Measurements from ENCODE around the gene MZT2A.
A peak's percentile ranks its signal among the peaks of the same experiment; 100 is the strongest.
"Not testable (repeated sequence)": the region's sequence is repeated elsewhere in the genome, so short reads cannot be mapped to it uniquely, and the experiment has no call there.

Gene MZT2A

GRCh38 chr2:131521961-131522781 is 30.0 kb upstream of the MZT2A start:
- Histone ChIP-seq H3K18ac (ENCODE audit: low read depth in 1 of 2, low read length in 2 of 2) (peak overlapping the region in 1 of 2 experiments; percentile 62), H3K4me2 (ENCODE audit: low read length, poor library complexity, severe bottlenecking) (no peak overlapping the region), H3K4me3 (ENCODE audit: insufficient read depth in 1 of 2, low read depth in 1 of 2, low read length in 2 of 2) (no peak overlapping the region), H2BK5ac (ENCODE audit: low read depth, low read length, poor library complexity, severe bottlenecking) (no peak overlapping the region), H3K23ac (ENCODE audit: low read length in 2 of 2) (no peak overlapping the region), H2BK15ac (ENCODE audit: low read depth, poor library complexity, severe bottlenecking) (peak overlapping the region; percentile 16), H2BK12ac (ENCODE audit: low read length in 2 of 2) (no peak overlapping the region), H3K4ac (ENCODE audit: low read depth in 1 of 2, low read length in 2 of 2) (no peak overlapping the region), H2AFZ (ENCODE audit: low read depth, low read length) (no peak overlapping the region), H3K27me3 (ENCODE audit: control insufficient read depth in 1 of 2, insufficient read depth in 1 of 2, low read length in 2 of 2) (no peaks in the 10 kb centered on the region), H4K91ac (ENCODE audit: low read length) (no peak overlapping the region), H3K9ac (ENCODE audit: low read length) (no peak overlapping the region), H3K9me3 (ENCODE audit: control insufficient read depth, low read length) (no peaks in the 10 kb centered on the region), H4K8ac (ENCODE audit: low read length) (peak overlapping the region; percentile 19), H3K79me1 (replicated peaks; ENCODE audit: low read length, poor library complexity, severe bottlenecking) (peaks cover 5% of the 10 kb centered on the region), H2BK120ac (ENCODE audit: low read depth, low read length) (no peak overlapping the region), H3K27ac (ENCODE audit: low read length, poor library complexity, severe bottlenecking) (no peak overlapping the region), H2AK5ac (ENCODE audit: low read length, severe bottlenecking) (no peak overlapping the region), H3K14ac (ENCODE audit: low read length in 2 of 2) (no peak overlapping the region), H3K36me3 (ENCODE audit: control insufficient read depth in 1 of 2, insufficient read depth in 2 of 2, low read depth in 1 of 2, low read length in 2 of 2) (peaks cover 19 to 48% of the 10 kb centered on the region in 2 experiments), H3K4me1 (ENCODE audit: control insufficient read depth, insufficient read depth, low read depth, low read length) (no peaks in the 10 kb centered on the region)
- DNase-seq: no peak
- WGBS: 85% methylated on average over 16 of the region's 20 CpGs

- not testable (repeated sequence) for H3K4ac ChIP-seq (ENCODE audit: low read depth in 1 of 2, low read length in 2 of 2); H2BK12ac ChIP-seq (ENCODE audit: low read length in 2 of 2); H3K79me1 ChIP-seq (replicated peaks; ENCODE audit: low read length, poor library complexity, severe bottlenecking); H3K23ac ChIP-seq (ENCODE audit: low read length in 2 of 2); H3K18ac ChIP-seq (ENCODE audit: low read depth in 1 of 2, low read length in 2 of 2); H3K27ac ChIP-seq (ENCODE audit: low read length, poor library complexity, severe bottlenecking); H2AFZ ChIP-seq (ENCODE audit: low read depth, low read length); H3K4me2 ChIP-seq (ENCODE audit: low read length, poor library complexity, severe bottlenecking); H2AK5ac ChIP-seq (ENCODE audit: low read length, severe bottlenecking); H2BK5ac ChIP-seq (ENCODE audit: low read depth, low read length, poor library complexity, severe bottlenecking); H3K9me3 ChIP-seq (ENCODE audit: control insufficient read depth, low read length); H3K4me1 ChIP-seq (ENCODE audit: control insufficient read depth, insufficient read depth, low read depth, low read length); DNase-seq; H4K91ac ChIP-seq (ENCODE audit: low read length); H3K27me3 ChIP-seq (ENCODE audit: control insufficient read depth in 1 of 2, insufficient read depth in 1 of 2, low read length in 2 of 2); H2BK15ac ChIP-seq (ENCODE audit: low read depth, poor library complexity, severe bottlenecking); H4K8ac ChIP-seq (ENCODE audit: low read length); H3K4me3 ChIP-seq (ENCODE audit: insufficient read depth in 1 of 2, low read depth in 1 of 2, low read length in 2 of 2); H2BK120ac ChIP-seq (ENCODE audit: low read depth, low read length); H3K14ac ChIP-seq (ENCODE audit: low read length in 2 of 2); H3K9ac ChIP-seq (ENCODE audit: low read length)
- peaks cover 19 to 53% of the 10 kb centered on the region in 2 experiments for H3K36me3 ChIP-seq (ENCODE audit: control insufficient read depth in 1 of 2, insufficient read depth in 2 of 2, low read depth in 1 of 2, low read length in 2 of 2)
- 97% methylated on average over 4 of the region's 6 CpGs for WGBS
These were observed 29.3 kb upstream of the MZT2A start for GRCh38 chr2:131521524-131521923.

GRCh38 chr2:131520526-131520925 is 28.3 kb upstream of the MZT2A start:
- no peak overlapping the region for H2AK5ac ChIP-seq (ENCODE audit: low read length, severe bottlenecking)
- DNase-seq: no peak
- 96% methylated on average over 10 of the region's 10 CpGs for WGBS
- no peak overlapping the region for H2BK120ac ChIP-seq (ENCODE audit: low read depth, low read length)
- H3K4ac ChIP-seq (ENCODE audit: low read depth in 1 of 2, low read length in 2 of 2): no peak overlapping the region
- H4K8ac ChIP-seq (ENCODE audit: low read length): no peak overlapping the region
- no peak overlapping the region for H4K91ac ChIP-seq (ENCODE audit: low read length)
- H3K36me3 ChIP-seq (ENCODE audit: control insufficient read depth in 1 of 2, insufficient read depth in 2 of 2, low read depth in 1 of 2, low read length in 2 of 2): peaks cover 19 to 60% of the 10 kb centered on the region in 2 experiments
- H3K4me2 ChIP-seq (ENCODE audit: low read length, poor library complexity, severe bottlenecking): no peak overlapping the region
- H3K23ac ChIP-seq (ENCODE audit: low read length in 2 of 2): no peak overlapping the region
- H3K14ac ChIP-seq (ENCODE audit: low read length in 2 of 2): no peak overlapping the region
- no peak overlapping the region for H3K27ac ChIP-seq (ENCODE audit: low read length, poor library complexity, severe bottlenecking)
- no peak overlapping the region for H3K9ac ChIP-seq (ENCODE audit: low read length)
- no peak overlapping the region for H3K4me3 ChIP-seq (ENCODE audit: insufficient read depth in 1 of 2, low read depth in 1 of 2, low read length in 2 of 2)
- peaks cover 5% of the 10 kb centered on the region for H3K79me1 ChIP-seq (replicated peaks; ENCODE audit: low read length, poor library complexity, severe bottlenecking)
- no peak overlapping the region for H3K18ac ChIP-seq (ENCODE audit: low read depth in 1 of 2, low read length in 2 of 2)
- H2AFZ ChIP-seq (ENCODE audit: low read depth, low read length): no peak overlapping the region
- no peaks in the 10 kb centered on the region for H3K27me3 ChIP-seq (ENCODE audit: control insufficient read depth in 1 of 2, insufficient read depth in 1 of 2, low read length in 2 of 2)
- H2BK12ac ChIP-seq (ENCODE audit: low read length in 2 of 2): no peak overlapping the region
- H3K9me3 ChIP-seq (ENCODE audit: control insufficient read depth, low read length): no peaks in the 10 kb centered on the region
- no peak overlapping the region for H2BK15ac ChIP-seq (ENCODE audit: low read depth, poor library complexity, severe bottlenecking)
- H3K4me1 ChIP-seq (ENCODE audit: control insufficient read depth, insufficient read depth, low read depth, low read length): no peaks in the 10 kb centered on the region
- H2BK5ac ChIP-seq (ENCODE audit: low read depth, low read length, poor library complexity, severe bottlenecking): no peak overlapping the region

- H4K8ac ChIP-seq (ENCODE audit: low read length); DNase-seq; H3K9ac ChIP-seq (ENCODE audit: low read length); H2BK120ac ChIP-seq (ENCODE audit: low read depth, low read length); H2BK5ac ChIP-seq (ENCODE audit: low read depth, low read length, poor library complexity, severe bottlenecking); H3K27me3 ChIP-seq (ENCODE audit: control insufficient read depth in 1 of 2, insufficient read depth in 1 of 2, low read length in 2 of 2); H3K4me1 ChIP-seq (ENCODE audit: control insufficient read depth, insufficient read depth, low read depth, low read length); H3K14ac ChIP-seq (ENCODE audit: low read length in 2 of 2); H3K18ac ChIP-seq (ENCODE audit: low read depth in 1 of 2, low read length in 2 of 2); H2AFZ ChIP-seq (ENCODE audit: low read depth, low read length); H3K27ac ChIP-seq (ENCODE audit: low read length, poor library complexity, severe bottlenecking); H3K4ac ChIP-seq (ENCODE audit: low read depth in 1 of 2, low read length in 2 of 2); H2BK15ac ChIP-seq (ENCODE audit: low read depth, poor library complexity, severe bottlenecking); H3K4me2 ChIP-seq (ENCODE audit: low read length, poor library complexity, severe bottlenecking); H4K91ac ChIP-seq (ENCODE audit: low read length); H3K9me3 ChIP-seq (ENCODE audit: control insufficient read depth, low read length); H2BK12ac ChIP-seq (ENCODE audit: low read length in 2 of 2); H3K79me1 ChIP-seq (replicated peaks; ENCODE audit: low read length, poor library complexity, severe bottlenecking); H2AK5ac ChIP-seq (ENCODE audit: low read length, severe bottlenecking); H3K23ac ChIP-seq (ENCODE audit: low read length in 2 of 2); H3K4me3 ChIP-seq (ENCODE audit: insufficient read depth in 1 of 2, low read depth in 1 of 2, low read length in 2 of 2): not testable (repeated sequence)
- H3K36me3 ChIP-seq (ENCODE audit: control insufficient read depth in 1 of 2, insufficient read depth in 2 of 2, low read depth in 1 of 2, low read length in 2 of 2): peaks cover 19 to 64% of the 10 kb centered on the region in 2 experiments
- 97% methylated on average over 24 of the region's 24 CpGs for WGBS
These were observed 27.8 kb upstream of the MZT2A start for GRCh38 chr2:131519871-131520470.

All from mesenchymal stem cell (in vitro differentiated cells and primary cell).